ENCODE results near the gene KATNA1.

DNA sequence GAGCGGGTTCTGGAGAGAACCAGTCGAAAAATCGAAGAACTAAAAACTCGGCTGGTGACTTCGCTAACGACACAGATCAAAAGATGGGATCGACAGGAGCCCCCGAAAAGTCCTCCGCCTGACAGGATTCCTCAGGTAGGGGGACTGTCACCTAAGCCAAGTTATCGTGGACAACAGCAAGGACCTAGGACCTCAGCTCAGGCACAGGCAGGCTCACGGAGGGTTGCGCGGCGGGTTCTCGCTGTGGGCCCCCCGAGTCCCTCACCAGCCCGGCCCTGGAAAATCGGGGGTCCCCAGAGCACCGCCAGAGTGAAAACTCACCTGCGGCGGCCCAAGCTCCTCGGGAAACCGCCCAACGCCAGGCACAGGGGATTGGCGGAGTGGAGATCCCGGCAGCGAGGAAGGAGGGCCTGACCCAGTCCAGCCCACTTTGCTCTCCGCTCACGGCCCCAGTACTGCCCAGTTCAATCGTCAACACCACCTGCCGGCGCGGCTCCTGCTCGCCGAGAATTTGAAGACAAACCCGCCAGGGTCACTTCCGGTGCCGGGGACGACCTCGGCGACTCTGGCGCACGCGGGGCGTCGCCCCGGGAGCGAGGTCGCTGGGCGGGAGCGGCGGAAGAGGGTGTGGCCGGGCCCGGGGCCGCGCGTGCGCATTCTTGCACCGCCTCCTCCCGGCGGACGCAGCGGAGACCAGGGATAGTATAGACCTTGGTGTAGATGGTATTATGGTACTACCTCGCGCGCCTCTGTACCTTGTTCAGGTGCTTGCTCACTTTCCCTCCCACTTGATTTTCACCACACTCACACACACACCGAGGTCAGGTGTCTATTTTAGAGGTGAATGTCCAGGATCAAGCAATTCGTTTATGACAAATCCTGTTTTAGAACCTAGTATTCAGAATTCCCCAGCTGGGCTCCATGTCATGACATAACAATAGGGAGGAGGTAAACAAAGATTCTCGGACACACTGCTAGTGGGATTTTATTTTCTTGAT is at the start of gene KATNA1:
- no peak for TF ChIP-seq EZH2phosphoT487 (IDR thresholded peaks at IDR 0.05; ENCODE audit: borderline replicate concordance, low read length)
- TF ChIP-seq, protein P1, sequence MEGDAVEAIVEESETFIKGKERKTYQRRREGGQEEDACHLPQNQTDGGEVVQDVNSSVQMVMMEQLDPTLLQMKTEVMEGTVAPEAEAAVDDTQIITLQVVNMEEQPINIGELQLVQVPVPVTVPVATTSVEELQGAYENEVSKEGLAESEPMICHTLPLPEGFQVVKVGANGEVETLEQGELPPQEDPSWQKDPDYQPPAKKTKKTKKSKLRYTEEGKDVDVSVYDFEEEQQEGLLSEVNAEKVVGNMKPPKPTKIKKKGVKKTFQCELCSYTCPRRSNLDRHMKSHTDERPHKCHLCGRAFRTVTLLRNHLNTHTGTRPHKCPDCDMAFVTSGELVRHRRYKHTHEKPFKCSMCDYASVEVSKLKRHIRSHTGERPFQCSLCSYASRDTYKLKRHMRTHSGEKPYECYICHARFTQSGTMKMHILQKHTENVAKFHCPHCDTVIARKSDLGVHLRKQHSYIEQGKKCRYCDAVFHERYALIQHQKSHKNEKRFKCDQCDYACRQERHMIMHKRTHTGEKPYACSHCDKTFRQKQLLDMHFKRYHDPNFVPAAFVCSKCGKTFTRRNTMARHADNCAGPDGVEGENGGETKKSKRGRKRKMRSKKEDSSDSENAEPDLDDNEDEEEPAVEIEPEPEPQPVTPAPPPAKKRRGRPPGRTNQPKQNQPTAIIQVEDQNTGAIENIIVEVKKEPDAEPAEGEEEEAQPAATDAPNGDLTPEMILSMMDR (IDR thresholded peaks at IDR 0.05; ENCODE audit: low read depth, low read length, poor library complexity, severe bottlenecking) = no peak
